ENCODE data around the gene CGNL1. TPM values are rescaled to one million over a fixed set of nuclear protein-coding genes. Genes with fewer than 3 reads are reported as not detected.

CGNL1 gene
- total RNA-seq, 1 donor: 0.90 TPM

DNA sequence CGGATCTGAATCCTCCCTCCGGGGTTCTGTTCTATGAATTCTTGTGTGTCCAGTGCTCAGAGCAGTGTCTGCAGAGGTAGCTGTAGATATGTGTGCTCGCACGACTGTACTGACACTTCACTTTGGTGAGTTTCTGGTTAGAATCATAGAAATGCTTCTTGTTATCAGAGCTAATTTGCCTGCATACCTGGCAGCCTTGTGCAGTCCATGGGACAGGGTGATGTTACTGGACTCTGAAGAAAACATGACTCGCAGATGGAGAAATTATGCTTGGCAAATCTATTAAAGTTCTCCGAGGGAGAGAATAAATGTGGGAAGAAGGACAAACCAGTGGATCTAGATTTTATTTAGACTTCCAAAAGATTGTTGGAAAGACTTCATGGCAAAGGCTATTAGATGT, 12.2 kb downstream of the CGNL1 start:
- H3K4me3 ChIP-seq (ENCODE audit: low read depth, low read length): no peak overlapping the region
- DNase-seq (ENCODE audit: low read depth): peak; percentile 77
- TF ChIP-seq, protein P1, sequence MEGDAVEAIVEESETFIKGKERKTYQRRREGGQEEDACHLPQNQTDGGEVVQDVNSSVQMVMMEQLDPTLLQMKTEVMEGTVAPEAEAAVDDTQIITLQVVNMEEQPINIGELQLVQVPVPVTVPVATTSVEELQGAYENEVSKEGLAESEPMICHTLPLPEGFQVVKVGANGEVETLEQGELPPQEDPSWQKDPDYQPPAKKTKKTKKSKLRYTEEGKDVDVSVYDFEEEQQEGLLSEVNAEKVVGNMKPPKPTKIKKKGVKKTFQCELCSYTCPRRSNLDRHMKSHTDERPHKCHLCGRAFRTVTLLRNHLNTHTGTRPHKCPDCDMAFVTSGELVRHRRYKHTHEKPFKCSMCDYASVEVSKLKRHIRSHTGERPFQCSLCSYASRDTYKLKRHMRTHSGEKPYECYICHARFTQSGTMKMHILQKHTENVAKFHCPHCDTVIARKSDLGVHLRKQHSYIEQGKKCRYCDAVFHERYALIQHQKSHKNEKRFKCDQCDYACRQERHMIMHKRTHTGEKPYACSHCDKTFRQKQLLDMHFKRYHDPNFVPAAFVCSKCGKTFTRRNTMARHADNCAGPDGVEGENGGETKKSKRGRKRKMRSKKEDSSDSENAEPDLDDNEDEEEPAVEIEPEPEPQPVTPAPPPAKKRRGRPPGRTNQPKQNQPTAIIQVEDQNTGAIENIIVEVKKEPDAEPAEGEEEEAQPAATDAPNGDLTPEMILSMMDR (IDR thresholded peaks at IDR 0.05; ENCODE audit: insufficient read depth, low read length): no peak

- DNase-seq (ENCODE audit: low read depth): no peak
- TF ChIP-seq, protein P1 (IDR thresholded peaks at IDR 0.05; ENCODE audit: insufficient read depth, low read length): no peak
Measured at GRCh38 chr15:57389991-57390390, 13.7 kb downstream of the CGNL1 start.

DNA sequence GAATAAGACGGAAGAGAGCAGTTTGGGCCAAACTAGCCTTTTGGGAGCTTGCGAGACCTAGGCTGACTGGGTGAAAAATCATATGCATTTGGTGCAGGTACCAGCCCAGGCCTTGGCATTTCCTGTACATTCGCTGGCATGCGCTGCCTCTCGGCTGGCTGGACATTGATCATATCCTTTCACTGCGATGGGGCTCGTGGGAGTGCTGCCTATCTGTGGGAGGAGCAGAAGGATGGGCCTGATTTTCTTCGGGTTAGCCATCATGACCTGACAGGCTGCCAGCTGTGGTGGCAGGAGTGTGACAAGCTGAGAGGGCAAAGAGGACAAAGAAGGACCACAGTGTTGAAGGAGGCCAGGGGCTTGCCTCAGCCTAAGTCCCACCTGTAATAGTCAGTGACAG, 14.3 kb downstream of the CGNL1 start:
- H3K4me3 ChIP-seq (ENCODE audit: low read depth, low read length): no peak overlapping the region
- TF ChIP-seq, protein P1 (IDR thresholded peaks at IDR 0.05; ENCODE audit: insufficient read depth, low read length): no peak
- DNase-seq (ENCODE audit: low read depth): no peak

More at GRCh38 chr15:57389991-57390390, 13.7 kb downstream of the CGNL1 start:
- H3K4me3 ChIP-seq (ENCODE audit: low read depth, low read length): no peak overlapping the region

DNA sequence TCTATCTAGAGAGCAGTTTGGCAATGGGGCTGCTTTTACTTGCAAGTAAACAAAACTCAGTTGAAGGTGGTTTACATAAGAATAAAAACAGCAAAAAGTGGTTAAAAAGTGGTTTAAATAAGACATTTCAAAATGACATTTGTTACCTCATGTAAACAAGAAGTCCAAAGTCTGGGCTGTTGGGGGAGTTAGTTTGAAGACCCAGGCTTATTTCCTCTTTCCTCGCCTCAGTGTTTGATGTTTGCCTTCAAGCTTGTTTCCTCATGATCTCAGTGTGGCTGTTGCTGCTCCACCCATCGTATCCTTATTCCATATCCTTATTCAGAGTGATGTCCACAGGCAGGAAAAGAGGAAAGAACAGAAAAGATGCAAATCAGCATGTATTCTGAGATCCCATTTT, 15.2 kb downstream of the CGNL1 start:
- no peak overlapping the region for H3K4me3 ChIP-seq (ENCODE audit: low read depth, low read length)
- TF ChIP-seq, protein P1 (IDR thresholded peaks at IDR 0.05; ENCODE audit: insufficient read depth, low read length): no peak
- DNase-seq (ENCODE audit: low read depth): no peak

- TF ChIP-seq, protein P1 (IDR thresholded peaks at IDR 0.05; ENCODE audit: insufficient read depth, low read length): no peak
- no peak overlapping the region for H3K4me3 ChIP-seq (ENCODE audit: low read depth, low read length)
- DNase-seq (ENCODE audit: low read depth): no peak
Measured at GRCh38 chr15:57393061-57393460, 16.8 kb downstream of the CGNL1 start.

DNA sequence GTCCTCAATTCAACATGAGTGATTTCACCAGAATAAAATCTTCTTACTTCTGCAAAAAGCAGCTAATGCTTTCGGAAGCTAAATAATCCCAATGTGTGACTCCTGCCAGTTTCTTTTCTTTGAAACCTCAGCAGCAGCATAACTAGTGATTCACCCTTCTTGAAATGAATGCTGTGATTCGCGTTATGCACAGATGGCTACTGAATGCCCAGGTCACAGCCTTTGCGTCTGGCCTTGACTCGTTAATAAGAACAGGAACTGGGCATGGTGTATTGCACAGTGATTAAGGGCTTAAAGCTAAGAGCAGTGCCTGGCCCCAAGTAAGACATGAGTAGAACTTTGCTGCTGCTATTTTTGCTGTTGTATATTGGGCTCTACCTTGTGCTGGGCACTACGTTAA, 19.0 kb downstream of the CGNL1 start:
- no peak overlapping the region for H3K4me3 ChIP-seq (ENCODE audit: low read depth, low read length)
- TF ChIP-seq, protein P1 (IDR thresholded peaks at IDR 0.05; ENCODE audit: insufficient read depth, low read length): no peak
- peak; percentile 62 for DNase-seq (ENCODE audit: low read depth)

- no peak overlapping the region for H3K4me3 ChIP-seq (ENCODE audit: low read depth, low read length)
- no peak for DNase-seq (ENCODE audit: low read depth)
- TF ChIP-seq, protein P1 (IDR thresholded peaks at IDR 0.05; ENCODE audit: insufficient read depth, low read length): no peak
Measured at GRCh38 chr15:57398336-57398735, 22.0 kb downstream of the CGNL1 start.

Measured in fibroblast of the aortic adventitia (primary cell).